GM23248 (cell line): ENCODE results near the gene RHEB. TPM values are rescaled to one million over a fixed set of nuclear protein-coding genes. Genes with fewer than 3 reads are reported as not detected.

Source experiments
- DNase-seq: peaks from one replicate; pipeline ENCODE4 v3.0.0-alpha.2; 2015
- H2AFZ ChIP-seq: fragments of 200-600 bp; sonication (generic); 2 replicates; pipeline ENCODE4 v1.6.1; 2016; ENCODE audit warnings: antibody characterized with exemption
- H3F3A ChIP-seq: fragments of 200-600 bp; sonication (generic); 2 replicates; pipeline ENCODE4 v1.6.1; 2016; ENCODE audit warnings: mild to moderate bottlenecking, antibody characterized with exemption, mixed run types; ENCODE audit not compliant: insufficient read depth
- H3K27ac ChIP-seq: fragments of 200-600 bp; sonication (generic); 2 replicates; pipeline ENCODE4 v1.5.1; 2016; ENCODE audit warnings: mild to moderate bottlenecking
- H3K27me3 ChIP-seq: fragments of 200-600 bp; sonication (generic); replicated peaks from 2 replicates; pipeline ENCODE4 v1.6.1; 2016; ENCODE audit warnings: mild to moderate bottlenecking; ENCODE audit not compliant: insufficient read depth
- H3K36me3 ChIP-seq: fragments of 200-600 bp; sonication (generic); 2 replicates; pipeline ENCODE4 v1.6.1; 2016; ENCODE audit warnings: low read depth, mild to moderate bottlenecking
- H3K4me1 ChIP-seq: fragments of 200-600 bp; sonication (generic); 2 replicates; pipeline ENCODE4 v1.6.1; 2016; ENCODE audit warnings: mild to moderate bottlenecking; ENCODE audit not compliant: insufficient read depth
- H3K4me2 ChIP-seq: fragments of 200-600 bp; sonication (generic); one replicate; pipeline ENCODE4 v1.6.1; 2016; ENCODE audit warnings: mild to moderate bottlenecking; ENCODE audit not compliant: unreplicated experiment
- H3K4me3 ChIP-seq: fragments of 200-600 bp; sonication (generic); 2 replicates; pipeline ENCODE4 v1.5.1; 2016; ENCODE audit warnings: mild to moderate bottlenecking
- H3K79me2 ChIP-seq: fragments of 200-600 bp; sonication (generic); 2 replicates; pipeline ENCODE4 v1.6.1; 2016; ENCODE audit warnings: mild to moderate bottlenecking; ENCODE audit not compliant: insufficient read depth
- H3K9ac ChIP-seq: fragments of 200-600 bp; sonication (generic); 2 replicates; pipeline ENCODE4 v1.6.1; 2016; ENCODE audit warnings: mild to moderate bottlenecking
- H3K9me2 ChIP-seq: fragments of 200-600 bp; sonication (generic); 2 replicates; pipeline ENCODE4 v1.6.1; 2016; ENCODE audit warnings: mixed run types, mild to moderate bottlenecking, moderate library complexity; ENCODE audit not compliant: insufficient read depth
- H3K9me3 ChIP-seq: fragments of 200-600 bp; sonication (generic); one replicate; pipeline ENCODE4 v1.6.1; 2017; ENCODE audit warnings: low read depth
- H4K20me1 ChIP-seq: fragments of 200-600 bp; sonication (generic); 2 replicates; pipeline ENCODE4 v1.6.0; 2016; ENCODE audit not compliant: insufficient read depth
- EZH2 ChIP-seq: fragments of 200-600 bp; sonication (generic); IDR thresholded peaks from 2 replicates; pipeline ENCODE4 v1.6.1; 2018; ENCODE audit warnings: antibody characterized with exemption, mild to moderate bottlenecking; ENCODE audit not compliant: insufficient read depth, poor library complexity, severe bottlenecking
- EZH2phosphoT487 ChIP-seq: fragments of 200-600 bp; sonication (generic); IDR thresholded peaks from 2 replicates; pipeline ENCODE4 v1.6.1; 2018; ENCODE audit warnings: antibody characterized with exemption, moderate library complexity, mild to moderate bottlenecking, low read depth; ENCODE audit not compliant: insufficient read depth
- WGBS, 2 experiments: methylation state at CpG; one replicate each; pipeline ENCODE4 v1.1.6; 2015 to 2017; ENCODE audit warnings: low lambda C conversion rate in 2 of 2, low coverage in 1 of 2; ENCODE audit errors: missing lambda C conversion rate in 2 of 2; 5-methylcytosine and 5-hydroxymethylcytosine counted together
- in situ Hi-C: fragments of 300-500 bp; cut with MboI; formaldehyde crosslinking; loops from 2 replicates; pipeline ENCODE4 v1.15.0; 2020
- polyA plus RNA-seq: library from polyadenylated mRNA; unstranded; fragments of >200 nt; fragmentation: Nextera tagmentation; extraction: Ambion mirVana; gene quantifications from 2 replicates; pipeline ENCODE4 v1.2.1, GENCODE V29; 2016
- total RNA-seq: library from RNA; depleted of rRNA; stranded (reverse); fragments of >200 nt; shearing (Covaris generic); gene quantifications from 2 replicates; pipeline ENCODE4 v1.2.3, GENCODE V29; 2014

Gene RHEB
- total and polyA plus RNA-seq, 2 experiments from 2014 or later, result 86.4 to 235 TPM

DNA sequence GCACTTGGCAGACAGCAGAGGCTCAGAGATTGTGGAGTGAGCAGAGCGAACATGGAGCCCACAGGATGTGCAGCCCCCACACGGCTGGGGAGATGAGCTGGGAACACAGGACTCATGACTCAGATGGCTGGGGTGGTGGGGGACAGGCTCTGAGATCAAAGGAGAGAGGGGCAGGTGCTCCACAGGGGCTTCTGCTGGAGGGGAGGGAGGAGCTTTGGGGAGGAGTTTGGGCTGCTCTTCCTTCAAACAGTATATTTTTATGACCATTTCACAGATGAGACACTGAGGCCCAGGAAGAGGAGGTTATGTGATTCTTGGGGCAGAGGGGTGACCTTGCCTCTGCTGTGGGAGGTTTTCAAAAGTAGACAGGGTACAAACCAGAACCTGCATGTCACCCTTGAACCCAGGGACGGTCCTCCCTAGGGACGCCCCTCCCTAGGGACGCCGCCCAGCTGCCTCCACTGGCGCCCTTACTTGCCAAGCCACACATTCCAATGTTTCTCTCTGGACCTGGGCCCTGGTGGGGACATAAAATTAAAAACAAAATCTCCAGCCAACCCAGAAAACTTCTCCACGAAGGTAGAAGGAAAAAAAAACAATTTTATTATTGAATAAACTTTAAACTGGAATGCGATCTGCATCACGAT is 78.8 kb downstream of the RHEB start:
- no peak overlapping the region for H3K27ac ChIP-seq
- H4K20me1 ChIP-seq, result no peaks in the 10 kb centered on the region
- peaks cover 6% of the 10 kb centered on the region; the same call in 1 of the 2 replicates for H3F3A ChIP-seq
- H3K9me2 ChIP-seq, result no peaks in the 10 kb centered on the region
- in situ Hi-C loops, result no loop called here
- 0 out of 2 replicates have a peak, but pooled peaks cover 5% of the 10 kb centered on the region for H3K27me3 ChIP-seq
- peak; percentile 14 for DNase-seq
- peak overlapping the region; percentile 48 for H3K4me2 ChIP-seq
- no peak overlapping the region for H3K4me3 ChIP-seq
- TF ChIP-seq EZH2, result no peak
- no peak for TF ChIP-seq EZH2phosphoT487
- 16 to 21% methylated on average over 10 of the region's 10 CpGs for WGBS, 2 experiments
- H3K36me3 ChIP-seq, result no peaks in the 10 kb centered on the region
- no peaks in the 10 kb centered on the region for H3K79me2 ChIP-seq
- peaks cover 4% of the 10 kb centered on the region for H3K4me1 ChIP-seq
- no peak overlapping the region for H3K9ac ChIP-seq
- no peaks in the 10 kb centered on the region for H3K9me3 ChIP-seq
- no peak overlapping the region for H2AFZ ChIP-seq

- Histone ChIP-seq H3K4me3 (no peak within 1 kb of the TSS; the same call in 1 of the 2 replicates), H4K20me1 (no peaks in the 10 kb centered on the region), H3K79me2 (no peaks in the 10 kb centered on the region), H3K36me3 (no peaks in the 10 kb centered on the region), H3K4me1 (peaks cover 4% of the 10 kb centered on the region), H3K27me3 (0 out of 2 replicates have a peak, but pooled peaks cover 5% of the 10 kb centered on the region), H3K9me3 (no peaks in the 10 kb centered on the region), H3K9ac (no peak within 1 kb of the TSS), H3K27ac (no peak within 1 kb of the TSS), H3F3A (peaks cover 6% of the 10 kb centered on the region; the same call in 1 of the 2 replicates), H3K9me2 (no peaks in the 10 kb centered on the region), H3K4me2 (peak within 1 kb of the TSS; percentile 52), H2AFZ (0 out of 2 replicates have a peak within 1 kb of the TSS, but pooled peaks have one; percentile 7)
- 16 to 18% methylated on average over 37 to 51 of the region's 51 CpGs for whole genome bisulfite sequencing, 2 experiments
- in situ Hi-C loops, result no loop called here
- TF ChIP-seq EZH2, result no peak
- no peak for TF ChIP-seq EZH2phosphoT487
- DNase-seq, result peak; percentile 23
These were observed 79.6 kb downstream of the RHEB start, which contains the start of gene CRYGN for GRCh38 chr7:151439855-151440798. Gene CRYGN (minus strand): TSS chr7:151440141. CDS start chr7:151439917, 224 bp downstream.

- Histone ChIP-seq H2AFZ (no peak overlapping the region), H3K27ac (no peak overlapping the region), H3F3A (peaks cover 6% of the 10 kb centered on the region; the same call in 1 of the 2 replicates), H3K4me2 (no peak overlapping the region), H3K9me2 (no peaks in the 10 kb centered on the region), H3K27me3 (0 out of 2 replicates have a peak, but pooled peaks cover 5% of the 10 kb centered on the region), H3K9ac (no peak overlapping the region), H3K79me2 (no peaks in the 10 kb centered on the region), H4K20me1 (no peaks in the 10 kb centered on the region), H3K4me1 (peaks cover 4% of the 10 kb centered on the region), H3K36me3 (no peaks in the 10 kb centered on the region), H3K4me3 (no peak overlapping the region), H3K9me3 (no peaks in the 10 kb centered on the region)
- no peak for DNase-seq
- 91 to 94% methylated on average over 17 of the region's 17 CpGs for WGBS, 2 experiments
- in situ Hi-C loops, result no loop called here
- TF ChIP-seq EZH2phosphoT487 (no peak), EZH2 (no peak)
These were observed 80.7 kb downstream of the RHEB start for GRCh38 chr7:151438864-151439601.
